IPS DF 19.7 (cell line): ENCODE data around the gene LRR1.
"Not testable (repeated sequence)": the region's sequence is repeated elsewhere in the genome, so short reads cannot be mapped to it uniquely, and the experiment has no call there.

Experiments used
- DNase-seq: peaks from one replicate; pipeline ENCODE4 v3.0.0-alpha.2; 2013; ENCODE audit warnings: low read depth, low spot score

The LRR1 gene

DNA sequence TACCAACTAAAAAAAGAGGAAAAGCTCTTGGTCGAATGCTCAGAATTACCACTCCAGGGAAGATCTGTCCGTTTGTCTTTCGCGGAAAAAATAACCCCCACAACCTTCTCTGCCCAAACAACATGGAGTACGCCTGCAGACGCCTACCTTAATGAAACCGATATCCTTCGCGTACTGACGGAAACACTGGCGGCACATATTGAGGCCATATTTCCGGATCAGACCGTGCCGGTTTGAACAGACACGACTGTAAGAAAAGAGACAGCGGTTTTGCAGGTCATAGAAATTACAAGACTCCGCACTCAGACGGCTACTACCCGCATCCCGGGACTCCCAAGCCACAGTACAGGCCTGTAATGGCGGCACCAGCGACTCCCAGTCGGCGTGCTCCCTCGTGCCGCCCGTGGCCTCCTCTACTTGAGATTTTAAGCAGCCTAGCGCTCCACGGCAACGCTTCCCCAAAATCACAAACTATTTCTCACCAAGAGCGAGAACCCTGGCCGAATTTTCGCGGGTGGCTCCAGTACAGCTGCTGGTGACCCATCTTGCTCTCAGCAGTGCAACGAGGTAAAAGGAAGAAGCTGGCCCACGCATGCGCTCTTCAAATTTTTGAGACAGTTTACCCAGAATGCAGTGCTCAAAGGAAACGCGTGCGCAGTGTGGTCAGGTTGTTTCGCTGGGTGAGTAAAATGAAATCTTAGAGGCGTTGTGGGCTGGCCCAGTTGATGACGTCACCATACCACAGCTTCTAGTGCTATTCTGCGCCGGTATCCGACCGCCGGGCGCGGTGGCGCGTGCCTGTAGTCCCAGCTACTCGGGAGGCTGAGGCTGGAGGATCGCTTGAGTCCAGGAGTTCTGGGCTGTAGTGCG lies 12.7 kb upstream of the LRR1 start, which contains the start of gene RPS29:
Gene RPS29 (minus strand): TSS at position 578 of the 870 bp plus-strand sequence. CDS start 34 bp downstream, at position 544.
- peak; percentile 96 for DNase-seq

- DNase-seq: no peak
These were observed 11.9 kb upstream of the LRR1 start for GRCh38 chr14:49586673-49587460.

GRCh38 chr14:49589387-49589786 lies 9.4 kb upstream of the LRR1 start:
- DNase-seq: no peak

DNA sequence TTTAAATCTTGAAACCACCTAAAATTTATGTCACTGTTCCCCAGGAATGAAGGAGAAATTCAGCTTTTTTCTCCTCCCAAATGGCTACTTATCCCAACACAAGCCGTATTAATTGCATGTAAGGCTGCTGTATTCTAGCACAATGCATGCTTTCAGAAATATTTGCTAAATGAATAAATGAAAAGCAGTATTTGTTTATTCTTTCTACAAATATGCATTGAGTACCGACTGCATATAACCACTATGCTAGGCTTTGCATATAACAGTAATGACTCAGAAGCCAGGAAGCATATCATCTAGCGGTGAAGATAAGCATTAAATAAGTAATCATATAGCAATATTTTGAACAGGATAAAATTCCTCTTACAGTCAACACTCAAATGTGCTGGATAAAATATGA lies 5.7 kb upstream of the LRR1 start:
- DNase-seq: no peak

- DNase-seq: no peak
These were observed 4.2 kb upstream of the LRR1 start for GRCh38 chr14:49594347-49595091.

DNA sequence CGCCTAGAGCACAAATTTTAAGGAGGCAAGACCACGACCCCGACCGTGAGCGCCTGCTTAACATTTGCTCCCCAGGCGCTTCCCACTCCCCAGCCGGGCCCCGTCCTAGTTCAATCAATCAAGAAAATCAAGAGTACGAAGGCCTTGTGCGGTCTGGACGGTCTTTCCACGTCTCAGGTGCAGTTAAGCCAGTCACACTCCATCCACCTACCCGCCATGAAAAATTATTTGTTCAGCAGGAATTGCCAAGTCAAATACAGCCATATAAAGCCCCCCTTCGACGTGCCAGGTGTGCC lies 603 bp upstream of the LRR1 start:
- DNase-seq: no peak

DNA sequence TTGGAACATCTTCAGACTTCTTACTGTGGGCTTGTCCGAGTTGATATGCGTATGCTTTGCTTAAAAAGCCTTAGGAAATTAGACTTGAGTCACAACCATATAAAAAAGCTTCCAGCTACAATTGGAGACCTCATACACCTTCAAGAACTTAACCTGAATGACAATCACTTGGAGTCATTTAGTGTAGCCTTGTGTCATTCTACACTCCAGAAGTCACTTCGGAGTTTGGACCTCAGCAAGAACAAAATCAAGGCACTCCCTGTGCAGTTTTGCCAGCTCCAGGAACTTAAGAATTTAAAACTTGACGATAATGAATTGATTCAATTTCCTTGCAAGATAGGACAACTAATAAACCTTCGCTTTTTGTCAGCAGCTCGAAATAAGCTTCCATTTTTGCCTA lies 8.8 kb downstream of the LRR1 start:
- no peak for DNase-seq

GRCh38 chr14:49612251-49612650 lies 13.5 kb downstream of the LRR1 start:
- no peak for DNase-seq

GRCh38 chr14:49612671-49613070 lies 13.9 kb downstream of the LRR1 start:
- DNase-seq: no peak

DNA sequence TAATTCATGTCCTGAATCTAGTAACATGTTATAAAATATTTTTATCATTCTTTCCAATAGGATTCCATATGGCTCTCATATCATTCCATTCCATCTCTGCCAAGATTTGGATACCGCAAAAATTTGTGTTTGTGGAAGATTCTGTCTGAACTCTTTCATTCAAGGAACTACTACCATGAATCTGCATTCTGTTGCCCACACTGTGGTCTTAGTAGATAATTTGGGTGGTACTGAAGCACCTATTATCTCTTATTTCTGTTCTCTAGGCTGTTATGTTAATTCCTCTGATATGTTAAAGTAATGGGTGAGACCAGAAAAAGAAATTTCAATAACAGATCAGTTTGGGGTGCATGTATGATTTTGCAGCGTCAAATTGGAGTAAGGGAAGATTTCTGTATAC lies 15.5 kb downstream of the LRR1 start:
- no peak for DNase-seq

DNA sequence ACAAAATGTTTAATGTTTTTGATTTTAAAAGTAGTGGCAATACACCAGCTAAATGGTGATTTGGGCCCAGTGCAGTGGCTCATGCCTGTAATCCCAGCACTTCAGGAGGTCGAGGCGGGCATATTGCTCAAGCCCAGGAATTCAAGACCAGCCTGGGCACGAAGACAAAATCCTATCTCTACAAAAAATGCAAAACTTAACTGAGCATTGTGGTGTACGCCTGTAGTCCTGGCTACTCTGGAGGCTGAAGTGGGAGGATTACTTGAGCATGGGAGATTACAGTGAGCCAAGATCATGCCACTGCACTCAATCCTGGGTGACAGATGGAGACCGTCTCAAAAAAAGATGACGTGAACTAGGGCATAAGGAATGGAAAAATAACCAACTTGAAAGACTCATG lies 17.0 kb downstream of the LRR1 start:
- no peak for DNase-seq

DNA sequence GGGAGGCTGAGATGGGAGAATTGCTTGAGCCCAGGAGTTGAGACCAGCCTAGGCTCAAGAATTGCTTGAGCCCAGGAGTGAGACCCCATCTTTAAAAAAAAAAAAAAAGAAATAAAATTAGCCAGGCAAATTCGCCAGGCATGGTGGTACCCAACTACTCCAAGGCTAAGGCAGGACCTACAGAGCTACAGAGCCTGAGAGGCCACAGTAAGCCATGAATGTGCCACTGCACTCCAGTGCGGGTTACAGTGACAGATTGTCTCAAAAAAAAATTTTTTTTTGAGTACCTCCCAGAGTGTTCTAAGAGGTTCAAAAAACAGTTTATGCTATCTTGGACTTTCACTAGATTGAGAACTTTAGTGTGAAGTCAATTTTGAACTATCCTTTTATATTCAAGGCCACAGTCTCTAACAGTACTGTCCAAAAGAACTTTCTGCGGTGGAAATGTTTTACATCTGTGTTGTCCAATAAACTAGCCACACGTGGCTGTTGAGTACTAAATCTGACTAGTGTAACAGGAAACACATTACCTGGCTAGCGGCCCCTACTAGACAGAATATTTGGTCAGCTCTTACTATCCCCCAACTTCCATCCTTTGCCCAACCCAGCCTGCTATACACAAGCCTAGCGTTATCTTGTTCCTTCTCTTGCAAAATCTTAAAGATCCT lies 19.2 kb downstream of the LRR1 start:
- no peak for DNase-seq

DNA sequence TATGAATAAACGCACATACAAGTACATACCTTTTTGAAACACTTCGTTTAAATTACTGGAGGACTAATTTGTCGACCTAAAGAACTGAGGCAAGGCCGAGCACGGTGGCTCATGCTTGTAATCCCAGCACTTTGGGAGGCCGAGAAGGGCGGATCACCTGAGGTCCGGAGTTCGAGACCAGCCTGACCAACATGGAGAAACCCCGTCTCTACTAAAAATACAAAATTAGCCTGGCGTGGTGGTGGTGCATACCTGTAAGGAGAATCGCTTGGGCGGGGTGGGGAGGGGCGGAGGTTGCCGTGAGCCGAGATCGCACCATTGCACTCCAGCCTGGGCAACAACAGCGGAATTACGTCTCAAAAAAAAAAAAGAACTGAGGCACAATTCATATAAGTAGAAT lies 20.5 kb downstream of the LRR1 start:
- not testable (repeated sequence) for DNase-seq

GRCh38 chr14:49619730-49620129 lies 21.0 kb downstream of the LRR1 start:
- no peak for DNase-seq

DNA sequence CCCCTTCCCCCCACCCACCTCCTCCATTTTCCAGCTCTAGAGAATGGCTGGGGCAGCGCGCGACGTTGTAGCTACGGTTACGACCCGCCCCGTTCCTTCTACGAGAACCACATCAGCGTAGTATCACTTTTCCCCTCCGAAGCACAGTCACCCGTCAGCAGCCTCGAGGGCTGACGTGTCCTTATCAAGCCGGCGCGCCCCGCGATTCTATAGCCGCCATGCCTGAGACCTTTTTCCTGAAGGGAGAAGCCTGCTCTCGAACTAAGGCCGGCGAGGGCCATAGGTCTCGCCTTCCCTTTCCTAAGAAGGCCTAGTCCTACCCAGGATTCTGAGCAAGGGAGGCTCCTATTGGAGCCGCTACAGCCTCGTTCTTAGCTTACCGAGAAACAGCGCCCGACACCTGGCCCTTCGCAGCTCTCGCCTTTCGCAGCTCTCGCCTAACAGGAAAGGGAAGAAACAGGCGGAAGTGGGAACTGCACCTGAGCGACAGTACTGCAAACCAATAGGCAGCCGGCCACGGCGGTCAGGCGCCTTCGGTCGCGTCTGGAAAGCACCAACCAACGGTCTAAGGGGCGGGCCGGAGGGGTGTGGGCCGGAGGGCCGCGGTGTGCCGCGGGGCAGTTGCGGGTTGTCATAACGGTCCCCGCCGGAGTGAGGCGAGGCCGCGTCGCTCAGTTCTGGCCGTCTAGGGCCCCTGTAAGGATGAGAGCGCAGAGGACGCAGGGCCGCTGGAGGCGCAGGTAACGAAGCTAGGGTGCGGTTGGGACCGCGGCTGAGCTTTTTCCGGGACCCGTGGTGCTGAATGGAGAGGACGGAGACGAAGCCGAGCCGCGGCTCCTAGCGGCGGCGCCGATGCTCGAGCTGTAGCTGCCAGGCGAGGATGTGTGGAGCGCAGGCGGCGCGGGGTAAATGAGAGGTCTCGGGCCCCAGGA lies 21.7 kb downstream of the LRR1 start, which contains the start of the genes MGAT2 and RPL36AL:
Gene MGAT2 (plus strand): TSS at position 618 of the 932 bp plus-strand sequence. CDS start 470 bp downstream, outside the sequence.
Gene RPL36AL (minus strand): TSS at position 445 of the 932 bp plus-strand sequence. CDS start 1,522 bp downstream, outside the sequence.
- peak; percentile 96 for DNase-seq

- no peak for DNase-seq
These were observed 22.6 kb downstream of the LRR1 start for GRCh38 chr14:49621114-49621881.

- no peak for DNase-seq
These were observed 23.4 kb downstream of the LRR1 start for GRCh38 chr14:49622022-49622607.

DNA sequence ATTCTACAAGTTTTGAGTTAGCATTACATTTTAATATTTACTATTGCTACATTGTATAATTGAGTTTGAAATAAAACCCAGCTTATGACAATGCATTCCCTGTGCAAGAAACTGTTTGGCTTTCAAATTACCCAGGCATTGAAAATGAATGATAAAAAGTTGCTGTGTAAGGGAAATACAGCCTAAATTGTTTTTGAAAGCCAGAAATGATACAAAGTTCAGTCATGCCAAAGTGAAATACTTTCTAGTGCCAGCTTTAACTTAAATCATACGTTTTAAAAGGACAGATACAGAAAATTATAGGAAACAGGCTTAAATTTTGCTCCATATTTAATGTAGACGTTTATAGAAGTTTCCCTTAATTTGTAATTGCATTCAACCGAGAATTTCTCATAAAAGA lies 24.6 kb downstream of the LRR1 start:
- no peak for DNase-seq
